ENCODE data around the gene PRRG3.

Gene PRRG3

DNA sequence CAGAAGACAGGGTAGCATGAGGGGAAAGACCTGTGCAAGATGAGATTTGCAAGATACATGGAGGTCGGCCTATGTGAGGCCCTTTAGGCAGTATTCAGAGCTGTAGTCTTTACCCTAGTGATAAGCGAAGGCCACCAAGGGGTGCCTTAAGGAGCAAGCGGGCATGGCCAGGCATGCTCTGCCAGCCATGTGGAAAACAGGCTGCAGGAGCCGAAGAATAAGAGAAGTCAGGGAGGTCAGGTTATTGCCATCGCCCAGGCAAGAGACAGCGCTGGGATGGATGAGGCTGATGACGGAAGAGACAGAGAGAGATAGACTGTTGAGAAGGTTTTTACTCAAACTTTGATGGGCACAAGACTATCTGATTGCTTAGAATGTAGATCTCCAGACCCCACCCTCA is 13.6 kb downstream of the PRRG3 start:
- no peak for DNase-seq

DNA sequence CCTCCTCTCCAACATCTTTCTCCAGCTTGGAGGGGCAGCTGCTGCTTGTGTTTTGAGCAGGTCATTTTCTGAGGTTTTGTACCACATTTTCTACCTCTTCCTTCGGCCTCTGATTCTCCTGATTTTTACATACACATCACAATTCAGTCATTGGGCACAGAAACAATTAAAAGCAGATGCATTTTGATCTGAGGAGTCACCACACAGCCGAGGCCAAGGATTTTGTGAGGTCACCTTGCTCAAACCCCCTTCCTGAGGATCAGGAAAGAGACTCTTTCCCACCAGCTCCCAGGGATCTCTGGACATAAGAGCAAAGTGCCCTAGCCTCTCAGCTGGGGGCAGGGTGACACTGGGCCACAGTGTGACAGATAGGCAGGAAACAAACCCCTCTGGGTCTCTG is 15.2 kb downstream of the PRRG3 start:
- DNase-seq: no peak

DNA sequence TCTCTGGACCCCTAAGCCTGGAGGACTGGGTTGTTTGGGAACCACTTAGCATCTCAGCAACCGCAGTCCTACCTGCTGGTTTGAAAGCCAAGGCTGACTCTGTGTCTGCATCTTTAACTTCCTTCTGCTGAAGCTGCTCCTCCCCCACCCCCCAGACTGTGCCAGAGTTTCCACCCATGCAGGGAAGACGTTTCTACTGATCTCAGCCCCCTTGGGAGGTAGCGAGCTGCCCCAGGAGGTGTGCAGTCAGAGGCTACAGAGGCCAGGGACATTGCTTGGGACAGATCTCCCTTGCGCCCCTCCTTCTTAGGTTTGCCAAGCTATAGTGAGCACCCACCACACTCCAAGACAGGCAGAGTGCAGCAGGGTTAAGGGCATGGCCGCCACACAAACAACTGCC is 15.9 kb downstream of the PRRG3 start:
- no peak for DNase-seq

- no peak for DNase-seq
Observed at GRCh38 chrX:151711787-151712186, 16.5 kb downstream of the PRRG3 start.

- no peak for DNase-seq
Observed at GRCh38 chrX:151712253-151712652, 17.0 kb downstream of the PRRG3 start.

GRCh38 chrX:151713849-151714248 is 18.6 kb downstream of the PRRG3 start:
- peak; percentile 1 to 54 (median 22) for DNase-seq

- DNase-seq: no peak
Observed at GRCh38 chrX:151714362-151714761, 19.1 kb downstream of the PRRG3 start.

GRCh38 chrX:151715752-151716151 is 20.5 kb downstream of the PRRG3 start, which contains the start of gene FATE1:
Gene FATE1, plus strand, starts transcription at chrX:151716035. Its CDS starts 85 bp downstream, at chrX:151716120.
- DNase-seq: no peak

- DNase-seq: no peak
Observed at GRCh38 chrX:151722241-151722846, 27.1 kb downstream of the PRRG3 start.

GRCh38 chrX:151723156-151723760 is 28.0 kb downstream of the PRRG3 start:
- no peak for DNase-seq

GRCh38 chrX:151724563-151725337 is 29.5 kb downstream of the PRRG3 start:
- no peak for DNase-seq

GRCh38 chrX:151725338-151725614 is 30.0 kb downstream of the PRRG3 start:
- peak; percentile 5 to 31 (median 26) for DNase-seq

- DNase-seq: no peak
Observed at GRCh38 chrX:151726751-151727150, 31.5 kb downstream of the PRRG3 start.

DNA sequence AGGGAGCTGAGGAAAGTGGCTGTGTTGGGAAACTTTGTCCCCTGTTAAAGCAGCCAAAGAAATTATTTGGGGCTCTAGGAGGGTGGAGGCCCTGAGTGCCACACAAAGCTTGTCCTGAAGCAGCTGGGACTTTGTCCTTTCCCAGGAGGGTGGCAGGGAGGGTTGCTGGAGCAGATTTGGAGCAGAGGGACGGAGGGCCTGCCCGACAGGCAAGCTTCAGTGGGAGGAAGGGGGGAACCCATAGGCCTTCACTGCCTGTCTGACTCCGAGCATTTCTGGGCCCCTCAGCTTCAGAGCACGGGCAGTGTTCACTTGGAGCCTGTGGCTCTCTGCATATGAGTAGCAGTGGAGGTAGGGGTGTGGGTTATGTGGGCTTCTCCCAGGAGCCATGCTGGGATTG is 32.1 kb downstream of the PRRG3 start:
- no peak for DNase-seq

GRCh38 chrX:151729056-151729725 is 33.9 kb downstream of the PRRG3 start:
- no peak for DNase-seq

DNA sequence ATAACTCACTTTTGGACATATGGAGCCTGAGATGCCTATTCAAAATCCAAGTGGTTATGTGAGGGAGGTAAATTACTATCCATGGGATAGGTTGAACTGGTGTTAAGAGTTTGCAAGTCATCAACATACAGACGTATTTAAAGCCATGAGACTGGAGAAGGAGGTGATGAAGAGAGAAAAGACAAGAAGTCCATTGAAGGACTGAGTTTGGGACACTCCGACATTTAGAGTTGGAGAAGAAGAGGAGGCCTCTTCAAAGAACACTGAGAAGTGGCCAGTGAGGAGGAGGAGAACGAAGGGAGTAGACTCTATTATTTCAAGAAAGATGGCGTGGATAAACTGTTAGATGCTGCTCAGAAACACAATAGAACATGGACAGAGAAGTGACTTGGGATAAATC is 39.2 kb downstream of the PRRG3 start, which contains the start of gene CNGA2:
Gene CNGA2 (plus strand): TSS at position 301 of the 400 bp plus-strand sequence. CDS start 3,738 bp downstream, outside the sequence.
- no peak for DNase-seq

GRCh38 chrX:151735219-151735618 is 40.0 kb downstream of the PRRG3 start:
- DNase-seq: no peak

- DNase-seq: no peak
Observed at GRCh38 chrX:151736685-151737084, 41.4 kb downstream of the PRRG3 start.

DNA sequence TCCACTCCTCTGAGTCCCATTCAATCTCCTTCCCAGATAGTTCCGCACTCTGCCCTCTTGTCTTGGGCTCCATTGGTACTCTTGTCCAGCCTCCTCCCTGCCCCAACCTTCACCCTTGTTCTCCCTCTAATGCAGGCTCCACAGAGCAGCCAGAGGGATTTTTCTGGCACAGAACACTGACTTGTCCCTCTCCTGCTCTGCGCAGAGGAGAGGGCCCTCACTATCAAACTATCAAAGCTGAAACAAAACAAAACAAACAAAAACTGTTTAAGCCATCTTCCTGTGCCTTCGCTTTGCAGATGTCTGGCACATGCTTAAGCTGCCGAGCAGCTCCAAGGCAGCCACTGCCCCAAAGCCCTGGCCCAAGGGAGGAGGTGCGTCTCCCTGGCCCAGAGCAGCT is 42.2 kb downstream of the PRRG3 start:
- DNase-seq: no peak

- DNase-seq: no peak
Observed at GRCh38 chrX:151738751-151739150, 43.5 kb downstream of the PRRG3 start.

GRCh38 chrX:151741606-151742005 is 46.3 kb downstream of the PRRG3 start:
- DNase-seq: no peak

DNA sequence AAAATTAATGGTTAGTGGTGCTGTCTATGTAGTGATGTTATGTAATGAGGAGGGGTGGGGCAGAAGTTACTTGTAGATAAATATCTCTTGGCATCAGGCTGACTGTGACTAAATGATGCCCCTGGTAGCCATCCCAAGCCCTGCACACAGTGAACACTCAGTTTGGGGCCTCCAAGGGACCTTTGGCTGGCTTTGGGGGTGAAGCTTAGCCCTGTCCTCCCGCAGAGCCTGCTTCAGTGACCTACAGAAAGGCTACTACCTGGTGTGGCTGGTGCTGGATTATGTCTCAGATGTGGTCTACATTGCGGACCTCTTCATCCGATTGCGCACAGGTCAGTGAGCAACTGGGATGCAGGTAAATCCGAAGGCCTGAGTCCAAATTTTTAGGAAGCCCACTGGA is 47.1 kb downstream of the PRRG3 start:
- DNase-seq: no peak
